ENCODE results near the gene PIP5K1C.
A peak's percentile ranks its signal among the peaks of the same experiment; 100 is the strongest.
"Not testable (repeated sequence)": the region's sequence is repeated elsewhere in the genome, so short reads cannot be mapped to it uniquely, and the experiment has no call there.

The PIP5K1C gene

DNA sequence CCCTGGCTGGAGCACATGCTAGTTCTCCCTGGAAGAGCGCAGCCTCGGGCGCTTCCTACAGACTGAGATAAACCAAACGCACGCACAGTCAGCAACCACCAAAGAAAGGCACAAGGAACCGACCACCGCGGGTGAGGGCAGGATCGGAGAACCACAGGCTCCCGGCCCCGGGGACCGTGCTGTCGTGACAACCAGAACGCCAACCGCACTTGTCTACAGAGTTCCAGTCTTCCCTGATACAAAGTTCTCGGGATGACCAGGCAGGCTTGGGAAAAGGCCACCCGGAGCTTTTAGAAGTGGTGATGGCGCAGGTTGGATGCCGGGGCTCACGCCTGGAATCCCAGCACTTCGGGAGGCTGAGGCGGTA is 40.5 kb downstream of the PIP5K1C start:
- no peak for DNase-seq

DNA sequence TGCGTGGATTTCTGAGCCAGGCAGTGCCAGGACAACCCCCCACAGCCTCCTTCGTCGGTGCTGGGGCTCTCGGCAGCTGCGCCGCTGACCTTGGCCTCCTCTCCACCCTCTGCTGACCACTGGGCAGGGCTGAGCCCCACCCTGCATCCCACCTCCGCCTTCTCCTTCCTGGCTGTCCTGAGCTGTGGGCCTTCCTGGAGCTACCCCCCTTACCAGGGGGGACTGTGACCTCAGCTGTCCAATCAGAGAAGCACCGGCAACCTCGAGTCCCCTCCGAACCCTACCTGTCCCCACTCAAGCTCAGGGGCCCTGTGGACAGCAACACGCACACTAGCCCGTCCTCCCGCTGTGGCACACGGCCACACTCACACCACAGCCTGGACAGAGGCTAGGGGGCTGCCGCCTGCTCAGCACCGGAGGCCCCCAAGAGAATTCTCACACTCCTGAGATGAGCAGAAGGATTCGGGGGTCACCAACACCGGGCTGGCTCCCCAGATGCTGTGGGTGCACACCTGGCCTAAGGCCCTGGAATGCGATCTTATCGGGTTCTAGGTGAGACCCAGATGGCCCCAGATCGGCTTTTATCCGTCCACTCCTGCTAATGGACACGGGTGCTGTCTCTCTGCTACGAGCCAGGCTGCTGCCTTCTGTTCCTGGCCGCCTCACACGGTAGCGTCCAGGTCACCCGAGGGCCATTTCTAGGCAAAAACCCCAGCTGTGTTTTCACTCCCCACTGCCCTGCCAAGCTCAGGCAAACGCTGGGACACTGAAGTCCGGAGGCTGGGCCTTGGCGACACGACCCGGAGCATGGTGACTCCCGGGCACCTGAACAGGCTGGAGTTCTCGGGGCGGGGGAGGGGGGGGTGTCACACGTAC is 41.2 kb downstream of the PIP5K1C start:
- no peak for DNase-seq

- DNase-seq, result no peak
Measured at GRCh38 chr19:3658004-3658869, 42.0 kb downstream of the PIP5K1C start.

- DNase-seq, result no peak
Measured at GRCh38 chr19:3657395-3657769, 42.9 kb downstream of the PIP5K1C start.

DNA sequence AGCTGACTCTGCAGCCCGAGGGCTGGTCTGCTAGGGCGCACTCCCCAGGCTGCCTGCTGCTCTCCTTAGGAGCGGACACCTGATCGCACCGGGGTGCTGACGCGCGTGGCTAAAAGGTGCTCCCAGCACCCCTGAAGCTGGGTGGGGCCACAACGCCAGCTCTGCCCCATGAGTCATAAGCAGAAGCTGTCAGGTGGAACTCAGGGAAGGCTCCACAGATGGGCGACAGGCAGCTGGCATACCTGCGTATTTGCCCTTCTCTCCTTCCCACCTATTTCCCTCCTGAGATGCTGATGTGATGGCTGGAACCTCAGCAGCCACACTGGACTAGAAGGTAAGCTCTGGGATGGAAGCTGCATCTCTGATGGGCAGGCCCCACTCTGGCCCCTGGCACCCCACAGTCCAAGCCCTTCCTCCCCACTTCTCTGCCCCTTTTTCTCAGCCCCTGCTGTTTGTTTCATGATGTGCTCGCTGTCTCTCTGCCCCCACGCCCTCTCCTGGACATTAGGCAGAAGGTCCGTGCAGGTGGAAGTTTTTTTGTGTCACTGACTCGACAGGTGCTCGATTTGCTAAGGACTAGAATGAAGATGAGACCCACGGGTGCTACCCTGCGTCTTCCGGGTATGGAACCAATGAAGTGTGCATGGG is 43.4 kb downstream of the PIP5K1C start:
- DNase-seq, result no peak

DNA sequence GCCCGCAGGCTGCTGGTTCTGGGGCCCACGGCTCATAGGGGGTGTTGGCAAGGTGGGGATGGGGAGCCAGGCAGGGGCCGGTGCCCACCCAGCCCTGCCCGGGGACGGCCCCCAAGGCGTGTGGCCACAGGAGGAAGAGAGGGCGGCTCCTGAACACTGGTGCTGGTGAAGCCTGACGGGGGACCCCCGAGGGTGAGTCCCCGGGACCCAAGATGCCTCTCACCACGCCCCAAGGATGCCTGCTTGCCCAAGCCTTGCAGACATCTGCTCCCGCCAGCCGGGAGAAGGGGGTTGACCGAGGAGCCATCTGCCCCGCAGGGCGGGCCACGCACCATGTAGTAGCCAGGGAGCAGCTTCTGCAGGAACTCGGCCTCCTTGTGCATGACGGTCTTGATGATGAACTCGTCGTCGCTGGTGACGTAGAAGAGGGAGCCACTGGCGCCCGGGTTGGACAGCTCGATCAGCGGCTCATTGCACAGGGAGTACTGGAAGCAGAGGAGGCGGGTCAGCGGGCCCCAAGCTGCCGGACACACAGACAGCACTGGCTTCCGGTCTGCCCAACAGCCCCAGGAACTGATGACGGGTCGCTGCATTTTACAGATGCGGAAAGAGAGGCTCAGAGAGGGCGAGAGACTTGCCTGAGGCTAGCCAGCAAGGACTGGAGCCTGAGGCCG is 44.1 kb downstream of the PIP5K1C start:
- DNase-seq, result no peak

DNA sequence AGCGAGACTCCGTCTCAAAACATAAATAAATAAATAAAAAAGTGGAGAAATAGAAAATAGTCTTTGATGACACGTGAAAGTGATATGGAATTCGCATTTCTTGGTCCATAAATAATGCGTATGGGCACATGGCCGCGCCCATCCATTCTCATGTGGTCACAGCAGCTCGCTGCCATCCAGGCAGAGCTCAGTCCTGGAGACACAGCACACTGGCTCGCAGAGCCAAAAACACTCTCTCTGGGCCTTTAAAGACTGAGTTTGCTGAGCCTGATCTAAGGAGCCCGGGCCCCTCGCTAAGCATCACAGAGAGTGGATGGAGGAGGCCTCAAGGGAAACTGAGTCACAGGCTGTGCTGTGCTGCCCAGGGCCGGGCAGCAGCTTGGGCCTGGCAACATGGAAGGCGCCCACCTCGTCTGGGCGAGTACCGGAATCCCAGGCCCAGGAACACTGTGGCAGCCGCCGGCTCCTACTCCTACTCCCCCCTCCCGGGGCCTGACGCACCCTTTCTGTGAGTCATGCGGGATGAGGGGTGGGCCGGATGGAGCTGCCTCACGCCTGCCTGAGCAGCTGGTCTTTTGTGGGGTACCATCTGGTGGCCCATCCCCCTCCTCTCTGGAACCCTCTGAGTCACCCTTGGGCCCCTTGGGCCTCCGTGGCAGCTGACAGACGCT is 44.7 kb downstream of the PIP5K1C start:
- no peak for DNase-seq

DNA sequence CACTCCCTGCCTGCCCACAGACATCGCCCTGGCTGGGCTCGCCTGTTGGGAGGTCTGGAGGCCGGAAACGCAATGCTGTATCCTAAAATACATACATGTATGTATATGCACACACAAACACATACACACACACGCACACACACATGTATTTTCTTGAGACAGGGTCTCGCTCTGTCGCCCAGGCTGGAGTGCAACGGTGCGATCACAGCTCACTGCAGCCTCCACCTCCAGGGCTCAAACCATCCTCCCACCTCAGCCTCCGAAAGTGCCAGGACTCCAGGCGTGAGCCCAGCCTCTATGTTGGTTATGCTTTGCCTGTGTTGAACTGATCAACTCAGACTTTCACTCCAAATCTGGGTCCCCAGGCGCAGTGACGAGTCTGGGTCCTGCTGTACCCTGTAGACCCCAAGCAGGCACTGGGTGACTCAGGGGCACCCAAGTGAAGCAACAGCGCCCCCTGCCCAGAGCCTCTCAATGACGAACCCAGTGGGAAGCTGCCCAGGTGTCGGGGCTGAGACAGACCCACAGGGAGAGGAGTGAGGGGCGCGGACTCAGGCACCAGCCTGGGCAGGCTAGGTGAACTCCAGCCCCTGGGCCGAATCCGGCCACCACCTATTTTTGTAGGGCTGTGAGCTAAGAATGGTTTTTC is 46.3 kb downstream of the PIP5K1C start:
- DNase-seq, result peak; percentile 13

- DNase-seq, result no peak
Measured at GRCh38 chr19:3653081-3653795, 47.0 kb downstream of the PIP5K1C start.

- DNase-seq, result no peak
Measured at GRCh38 chr19:3652422-3652821, 47.8 kb downstream of the PIP5K1C start.

GRCh38 chr19:3651684-3652083 is 48.6 kb downstream of the PIP5K1C start:
- DNase-seq, result no peak

GRCh38 chr19:3649888-3650287 is 50.4 kb downstream of the PIP5K1C start:
- DNase-seq, result no peak

- DNase-seq, result no peak
Measured at GRCh38 chr19:3648037-3648905, 52.0 kb downstream of the PIP5K1C start.

DNA sequence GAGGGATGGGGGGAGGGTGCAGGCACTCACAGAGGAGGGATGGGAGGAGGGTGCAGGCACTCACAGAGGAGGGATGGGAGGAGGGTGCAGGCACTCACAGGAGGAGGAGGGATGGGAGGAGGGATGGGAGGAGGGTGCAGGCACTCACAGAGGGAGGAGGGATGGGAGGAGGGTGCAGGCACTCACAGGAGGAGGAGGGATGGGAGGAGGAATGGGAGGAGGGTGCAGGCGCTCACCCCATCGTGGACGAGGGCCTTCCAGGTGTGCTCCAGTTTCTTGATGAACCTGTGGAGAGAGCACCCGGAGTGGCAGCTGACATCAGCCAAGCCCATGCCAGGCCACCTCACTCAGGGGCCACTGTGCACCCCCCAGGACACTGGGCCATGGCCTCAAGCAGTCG is 53.2 kb downstream of the PIP5K1C start:
- DNase-seq, result not testable (repeated sequence)

DNA sequence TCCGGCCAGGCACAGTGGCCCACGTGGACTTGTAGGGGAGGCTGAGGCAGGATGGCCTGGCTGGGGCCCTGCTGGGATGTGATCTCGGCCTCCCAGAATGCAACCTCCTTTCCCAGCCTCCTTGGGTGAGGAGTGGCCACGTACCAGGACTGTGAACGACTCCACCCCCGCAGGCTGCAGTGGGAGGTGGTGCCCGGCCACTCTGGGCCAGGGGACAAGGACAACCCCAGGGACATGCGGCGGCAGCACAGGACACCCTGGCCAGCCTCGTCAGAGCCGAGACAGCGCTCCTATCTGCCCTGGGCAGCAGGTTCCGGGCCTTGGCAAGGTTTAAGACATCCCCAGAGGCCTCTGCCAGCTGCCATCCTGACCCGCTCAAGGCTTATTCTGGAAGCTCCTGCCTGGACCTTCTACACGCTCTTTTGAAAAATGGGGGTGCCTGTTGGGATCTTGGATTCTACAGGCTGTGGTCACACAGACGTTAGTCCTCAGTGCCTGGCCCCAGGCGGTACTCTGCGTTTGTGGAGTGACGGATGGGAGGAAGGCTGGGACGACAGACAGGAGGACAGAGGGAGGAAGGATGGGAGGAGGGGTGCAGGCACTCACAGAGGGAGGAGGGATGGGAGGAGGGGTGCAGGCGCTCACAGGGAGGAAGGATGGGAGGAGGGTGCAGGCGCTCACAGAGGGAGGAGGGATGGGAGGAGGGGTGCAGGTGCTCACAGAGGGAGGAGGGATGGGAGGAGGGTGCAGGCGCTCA is 53.8 kb downstream of the PIP5K1C start:
- DNase-seq, result no peak

- DNase-seq, result no peak
Measured at GRCh38 chr19:3645726-3646125, 54.5 kb downstream of the PIP5K1C start.

DNA sequence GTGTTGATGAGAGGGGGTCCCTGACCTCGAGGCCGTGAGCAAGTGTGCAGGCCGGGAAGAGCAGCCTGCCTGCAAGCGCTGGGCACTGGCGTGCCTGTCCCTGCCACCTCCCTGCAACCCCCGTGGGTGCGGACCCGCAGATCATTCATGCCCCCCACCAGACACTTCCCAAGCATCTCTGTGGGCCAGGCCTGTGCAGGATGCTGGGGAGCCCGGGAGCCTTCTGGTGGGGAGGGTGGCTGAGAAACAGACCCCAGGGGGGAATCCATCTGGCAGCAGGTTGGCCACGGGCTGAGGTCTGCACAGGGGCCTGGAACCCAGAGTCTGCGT is 55.2 kb downstream of the PIP5K1C start:
- no peak for DNase-seq

DNA sequence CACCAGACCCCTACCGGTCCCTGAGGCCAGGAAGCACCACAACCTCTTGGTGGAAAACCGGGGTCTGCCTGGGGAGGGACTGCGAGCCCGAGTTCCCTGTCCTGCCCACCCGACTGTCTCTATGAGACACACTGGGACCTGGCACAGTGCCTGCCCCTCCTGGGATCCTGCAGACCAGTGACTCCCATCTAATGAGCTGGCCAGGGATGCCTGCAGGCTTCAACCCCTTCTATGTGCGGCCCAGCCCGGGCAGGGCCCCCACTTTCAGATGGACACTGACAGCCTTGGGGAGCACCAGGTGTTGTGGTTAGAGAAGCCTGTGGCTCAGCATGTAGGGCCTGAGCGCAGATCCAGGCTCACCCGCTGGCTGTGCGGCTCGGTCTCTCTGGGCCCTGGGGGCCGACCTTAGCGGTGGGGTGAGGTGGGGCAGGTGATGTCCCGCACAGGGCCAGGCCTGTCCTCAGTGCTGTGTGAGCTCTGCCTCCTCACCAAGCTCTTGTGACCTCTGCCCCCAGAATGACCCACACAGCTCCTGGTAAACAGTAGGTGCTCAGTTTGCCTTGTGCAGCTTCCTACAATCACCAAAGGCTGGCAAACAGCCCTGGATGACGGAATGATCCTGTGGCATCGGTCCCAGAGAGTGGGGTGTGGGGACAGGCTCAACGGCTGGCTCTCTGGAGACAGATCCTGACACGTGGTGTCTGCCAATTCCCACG is 55.8 kb downstream of the PIP5K1C start:
- no peak for DNase-seq
